ENCODE results near the gene TMEM200A. TPM values are rescaled to one million over a fixed set of nuclear protein-coding genes. Genes with fewer than 3 reads are reported as not detected.

The TMEM200A gene
- total RNA-seq, 1 donor from 2014 or later = 11.3 TPM

- H3K27me3 Mint-ChIP-seq (ENCODE audit: low read depth) = no peaks in the 10 kb centered on the region
- peaks cover 8% of the 10 kb centered on the region for H3K4me1 Mint-ChIP-seq
- DNase-seq (ENCODE audit: low spot score in 2 of 2, unreplicated experiment in 2 of 2) = no peak
- H3K36me3 Mint-ChIP-seq = peaks cover 13% of the 10 kb centered on the region
- H3K4me3 Mint-ChIP-seq = no peak overlapping the region
- H3K9me3 Mint-ChIP-seq = peaks cover 21% of the 10 kb centered on the region
- no peak overlapping the region for H3K27ac Mint-ChIP-seq
- no peak for TF ChIP-seq CTCF (IDR thresholded peaks at IDR 0.05; ENCODE audit: unreplicated experiment)
These were observed 45.7 kb downstream of the TMEM200A start for GRCh38 chr6:130411481-130411880.

GRCh38 chr6:130412556-130413290 lies 46.9 kb downstream of the TMEM200A start:
- H3K27ac Mint-ChIP-seq = no peak overlapping the region
- H3K9me3 Mint-ChIP-seq = peaks cover 21% of the 10 kb centered on the region
- DNase-seq (ENCODE audit: low spot score in 2 of 2, unreplicated experiment in 2 of 2) = no peak
- H3K4me1 Mint-ChIP-seq = no peaks in the 10 kb centered on the region
- peaks cover 13% of the 10 kb centered on the region for H3K36me3 Mint-ChIP-seq
- H3K4me3 Mint-ChIP-seq = no peak overlapping the region
- no peak for TF ChIP-seq CTCF (IDR thresholded peaks at IDR 0.05; ENCODE audit: unreplicated experiment)
- H3K27me3 Mint-ChIP-seq (ENCODE audit: low read depth) = no peaks in the 10 kb centered on the region

GRCh38 chr6:130417951-130418350 lies 52.1 kb downstream of the TMEM200A start:
- H3K36me3 Mint-ChIP-seq = peaks cover 4% of the 10 kb centered on the region
- no peak overlapping the region for H3K4me3 Mint-ChIP-seq
- no peak overlapping the region for H3K27ac Mint-ChIP-seq
- H3K27me3 Mint-ChIP-seq (ENCODE audit: low read depth) = no peaks in the 10 kb centered on the region
- DNase-seq (ENCODE audit: low spot score in 2 of 2, unreplicated experiment in 2 of 2) = no peak
- no peak for TF ChIP-seq CTCF (IDR thresholded peaks at IDR 0.05; ENCODE audit: unreplicated experiment)
- H3K9me3 Mint-ChIP-seq = peaks cover 15% of the 10 kb centered on the region
- H3K4me1 Mint-ChIP-seq = peaks cover 4% of the 10 kb centered on the region

- no peak overlapping the region for H3K27ac Mint-ChIP-seq
- peaks cover 10% of the 10 kb centered on the region for H3K4me1 Mint-ChIP-seq
- no peak for DNase-seq (ENCODE audit: low spot score in 2 of 2, unreplicated experiment in 2 of 2)
- no peaks in the 10 kb centered on the region for H3K36me3 Mint-ChIP-seq
- H3K4me3 Mint-ChIP-seq = no peak overlapping the region
- no peak for TF ChIP-seq CTCF (IDR thresholded peaks at IDR 0.05; ENCODE audit: unreplicated experiment)
- no peaks in the 10 kb centered on the region for H3K27me3 Mint-ChIP-seq (ENCODE audit: low read depth)
- peaks cover 9% of the 10 kb centered on the region for H3K9me3 Mint-ChIP-seq
These were observed 55.1 kb downstream of the TMEM200A start for GRCh38 chr6:130420911-130421310.

GRCh38 chr6:130421585-130421984 lies 55.8 kb downstream of the TMEM200A start:
- peaks cover 15% of the 10 kb centered on the region for H3K4me1 Mint-ChIP-seq
- peaks cover 9% of the 10 kb centered on the region for H3K9me3 Mint-ChIP-seq
- no peak overlapping the region for H3K4me3 Mint-ChIP-seq
- TF ChIP-seq CTCF (IDR thresholded peaks at IDR 0.05; ENCODE audit: unreplicated experiment) = no peak
- no peaks in the 10 kb centered on the region for H3K36me3 Mint-ChIP-seq
- H3K27ac Mint-ChIP-seq = no peak overlapping the region
- no peak for DNase-seq (ENCODE audit: low spot score in 2 of 2, unreplicated experiment in 2 of 2)
- H3K27me3 Mint-ChIP-seq (ENCODE audit: low read depth) = no peaks in the 10 kb centered on the region
